HG03442 (cell line): ENCODE measurements around the gene KCNC1.

Experiments used
- ATAC-seq: cut with Tn5 transposase; IDR thresholded peaks from one replicate; pipeline ENCODE4 v1.9.1; 2021; ENCODE audit warnings: mild to moderate bottlenecking, moderate library complexity; ENCODE audit not compliant: unreplicated experiment

The KCNC1 gene

GRCh38 chr11:17814546-17814945, 80.0 kb downstream of the KCNC1 start:
- ATAC-seq, result no peak

- no peak for ATAC-seq
Observed at GRCh38 chr11:17816232-17816931, 81.8 kb downstream of the KCNC1 start.

GRCh38 chr11:17821648-17822400, 87.2 kb downstream of the KCNC1 start:
- no peak for ATAC-seq

- no peak for ATAC-seq
Observed at GRCh38 chr11:17822401-17822781, 87.8 kb downstream of the KCNC1 start.

- no peak for ATAC-seq
Observed at GRCh38 chr11:17827006-17827405, 92.4 kb downstream of the KCNC1 start.

GRCh38 chr11:17828311-17828751, 93.8 kb downstream of the KCNC1 start:
- ATAC-seq, result no peak

- ATAC-seq, result no peak
Observed at GRCh38 chr11:17831228-17831627, 96.6 kb downstream of the KCNC1 start.

- no peak for ATAC-seq
Observed at GRCh38 chr11:17831883-17832282, 97.3 kb downstream of the KCNC1 start.
